HG02943 (cell line): ENCODE measurements around the gene TRAPPC14.
A peak's percentile ranks its signal among the peaks of the same experiment; 100 is the strongest.
"Not testable (repeated sequence)": the region's sequence is repeated elsewhere in the genome, so short reads cannot be mapped to it uniquely, and the experiment has no call there.

Experiments used
- ATAC-seq: cut with Tn5 transposase; IDR thresholded peaks from one replicate; pipeline ENCODE4 v1.9.1; 2021; ENCODE audit warnings: mild to moderate bottlenecking, low read depth, moderate library complexity; ENCODE audit not compliant: unreplicated experiment

Gene TRAPPC14, protein sequence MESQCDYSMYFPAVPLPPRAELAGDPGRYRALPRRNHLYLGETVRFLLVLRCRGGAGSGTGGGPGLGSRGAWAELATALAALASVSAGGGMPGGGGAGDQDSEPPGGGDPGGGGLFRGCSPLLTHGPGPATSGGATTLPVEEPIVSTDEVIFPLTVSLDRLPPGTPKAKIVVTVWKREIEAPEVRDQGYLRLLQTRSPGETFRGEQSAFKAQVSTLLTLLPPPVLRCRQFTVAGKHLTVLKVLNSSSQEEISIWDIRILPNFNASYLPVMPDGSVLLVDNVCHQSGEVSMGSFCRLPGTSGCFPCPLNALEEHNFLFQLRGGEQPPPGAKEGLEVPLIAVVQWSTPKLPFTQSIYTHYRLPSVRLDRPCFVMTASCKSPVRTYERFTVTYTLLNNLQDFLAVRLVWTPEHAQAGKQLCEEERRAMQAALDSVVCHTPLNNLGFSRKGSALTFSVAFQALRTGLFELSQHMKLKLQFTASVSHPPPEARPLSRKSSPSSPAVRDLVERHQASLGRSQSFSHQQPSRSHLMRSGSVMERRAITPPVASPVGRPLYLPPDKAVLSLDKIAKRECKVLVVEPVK

DNA sequence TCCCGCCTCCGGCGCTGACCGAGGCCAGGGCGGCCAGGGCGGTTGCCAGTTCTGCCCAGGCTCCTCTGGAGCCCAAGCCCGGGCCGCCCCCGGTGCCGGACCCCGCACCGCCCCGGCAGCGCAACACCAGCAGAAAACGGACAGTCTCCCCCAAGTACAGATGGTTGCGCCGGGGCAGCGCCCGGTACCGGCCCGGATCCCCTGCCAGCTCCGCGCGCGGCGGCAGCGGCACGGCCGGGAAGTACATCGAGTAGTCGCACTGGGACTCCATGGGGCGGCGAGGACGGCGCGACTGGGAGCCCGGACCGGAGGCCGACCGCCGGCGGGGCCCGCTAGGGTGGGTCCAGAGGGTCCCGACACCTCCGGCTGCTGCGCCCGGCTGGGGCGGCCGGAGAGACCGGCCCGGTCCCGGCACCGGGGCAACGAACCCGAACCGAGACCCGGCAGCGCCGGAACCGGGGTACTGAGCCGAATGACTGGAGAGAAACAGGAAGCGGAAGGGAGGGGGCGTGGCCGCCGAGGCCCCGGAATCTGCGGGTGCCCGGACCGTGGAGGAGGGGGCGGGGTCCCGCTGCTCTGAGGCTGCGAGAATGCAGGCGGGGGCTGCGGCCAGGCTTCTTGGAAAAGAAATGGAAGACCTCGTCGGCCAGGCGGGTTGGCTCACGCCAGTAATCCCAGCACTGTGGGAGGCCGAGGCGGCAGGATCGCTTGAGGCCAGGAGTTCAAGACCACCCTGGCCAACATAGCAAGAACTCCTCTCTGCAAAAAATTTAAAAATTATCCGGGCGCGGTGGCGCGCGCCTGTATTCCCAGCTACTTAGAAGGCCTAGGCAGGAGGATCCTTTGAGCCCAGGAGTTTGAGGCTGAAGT lies at the start of gene TRAPPC14:
TRAPPC14 (minus strand) TSS at position 495 of the 870 bp plus-strand sequence; CDS start at position 271, 224 bp downstream.
- ATAC-seq = peak; percentile 56

DNA sequence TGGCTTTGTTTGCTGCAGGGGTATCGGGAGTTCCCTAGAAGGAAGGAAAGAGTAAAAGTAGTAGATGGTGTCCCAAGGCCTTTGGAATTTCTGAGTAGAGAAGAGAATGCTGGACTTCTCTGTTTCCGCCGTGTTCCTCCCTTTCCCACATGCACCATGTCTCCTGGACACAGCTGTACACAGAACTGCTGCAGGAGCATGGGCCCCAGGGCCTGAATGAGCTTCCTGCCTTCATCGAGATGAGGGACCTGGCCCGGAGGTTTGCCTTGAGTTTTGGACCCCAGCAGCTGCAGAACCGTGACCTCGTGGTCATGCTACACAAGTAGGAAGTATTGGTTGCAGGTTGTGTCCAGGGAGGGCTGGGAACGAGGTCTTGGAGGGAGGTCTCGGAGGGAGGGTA lies 45.9 kb upstream of the TRAPPC14 start:
- ATAC-seq = no peak

- no peak for ATAC-seq
Measured at GRCh38 chr7:100200693-100201092, 42.2 kb upstream of the TRAPPC14 start.

GRCh38 chr7:100198266-100198665 lies 39.7 kb upstream of the TRAPPC14 start:
- no peak for ATAC-seq

DNA sequence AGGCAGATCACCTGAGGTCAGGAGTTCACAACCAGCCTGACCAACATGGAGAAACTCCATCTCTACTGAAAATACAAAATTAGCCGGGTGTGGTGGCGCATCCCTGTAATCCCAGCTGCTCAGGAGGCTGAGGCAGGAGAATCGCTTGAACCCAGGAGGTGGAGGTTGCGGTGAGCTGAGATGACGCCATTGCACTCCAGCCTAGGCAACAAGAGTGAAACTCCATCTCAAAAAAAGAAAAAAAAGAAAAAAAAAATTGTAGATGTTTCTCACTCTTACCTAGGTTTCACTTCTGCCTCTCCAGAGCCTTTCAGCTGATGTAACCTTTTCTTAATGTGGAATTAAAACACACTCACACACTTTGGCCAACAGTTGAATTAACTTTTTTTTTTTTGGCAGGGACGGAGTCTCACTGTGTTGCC lies 37.4 kb upstream of the TRAPPC14 start:
- ATAC-seq = not testable (repeated sequence)

- ATAC-seq = no peak
Measured at GRCh38 chr7:100195222-100195621, 36.7 kb upstream of the TRAPPC14 start.

DNA sequence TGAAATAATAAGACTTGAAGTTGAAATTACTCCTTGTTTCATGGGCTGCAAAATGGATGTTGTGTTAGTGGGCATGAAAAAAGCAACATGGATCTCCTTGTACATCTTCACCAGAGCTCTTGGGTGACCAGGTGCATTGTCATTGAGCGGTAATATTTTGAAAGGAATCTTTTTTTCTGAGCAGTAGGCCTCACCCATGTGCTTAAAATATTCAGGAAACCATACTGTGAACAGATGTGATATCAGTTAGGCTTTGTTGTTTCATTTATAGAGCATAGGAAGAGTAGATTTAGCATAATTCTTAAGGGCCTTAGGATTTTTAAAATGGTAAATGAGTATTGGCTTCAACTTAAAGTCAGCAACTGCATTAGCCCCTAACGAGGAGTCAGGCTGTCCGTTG lies 34.4 kb upstream of the TRAPPC14 start:
- no peak for ATAC-seq

DNA sequence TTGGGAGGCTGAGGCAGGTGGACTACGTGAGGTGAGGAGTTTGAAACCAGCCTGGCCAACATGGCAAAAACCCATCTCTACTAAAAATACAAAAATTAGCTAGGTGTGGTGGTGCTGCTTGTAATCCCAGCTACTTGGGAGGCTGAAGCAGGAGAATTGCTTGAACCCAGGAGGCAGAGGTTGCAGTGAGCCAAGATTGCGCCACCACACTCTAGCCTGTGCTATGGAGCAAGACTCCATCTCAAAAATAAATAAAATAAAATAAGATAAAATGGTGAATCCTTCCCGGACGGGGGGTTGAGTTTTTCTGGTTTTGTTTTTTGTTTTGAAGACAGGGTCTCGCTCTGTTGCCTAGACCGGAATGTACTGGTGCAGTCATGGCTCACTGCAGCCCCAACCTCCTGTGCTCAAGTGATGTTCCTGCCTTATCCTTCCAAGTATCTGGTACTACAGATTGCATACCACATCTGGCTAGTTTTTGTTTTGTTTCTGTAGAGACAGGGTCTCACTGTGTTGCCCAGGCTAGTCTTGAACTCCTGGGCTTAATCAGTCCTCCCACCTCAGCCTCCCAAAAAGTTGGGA lies 33.8 kb upstream of the TRAPPC14 start:
- ATAC-seq = not testable (repeated sequence)

GRCh38 chr7:100191775-100192174 lies 33.3 kb upstream of the TRAPPC14 start:
- no peak for ATAC-seq

DNA sequence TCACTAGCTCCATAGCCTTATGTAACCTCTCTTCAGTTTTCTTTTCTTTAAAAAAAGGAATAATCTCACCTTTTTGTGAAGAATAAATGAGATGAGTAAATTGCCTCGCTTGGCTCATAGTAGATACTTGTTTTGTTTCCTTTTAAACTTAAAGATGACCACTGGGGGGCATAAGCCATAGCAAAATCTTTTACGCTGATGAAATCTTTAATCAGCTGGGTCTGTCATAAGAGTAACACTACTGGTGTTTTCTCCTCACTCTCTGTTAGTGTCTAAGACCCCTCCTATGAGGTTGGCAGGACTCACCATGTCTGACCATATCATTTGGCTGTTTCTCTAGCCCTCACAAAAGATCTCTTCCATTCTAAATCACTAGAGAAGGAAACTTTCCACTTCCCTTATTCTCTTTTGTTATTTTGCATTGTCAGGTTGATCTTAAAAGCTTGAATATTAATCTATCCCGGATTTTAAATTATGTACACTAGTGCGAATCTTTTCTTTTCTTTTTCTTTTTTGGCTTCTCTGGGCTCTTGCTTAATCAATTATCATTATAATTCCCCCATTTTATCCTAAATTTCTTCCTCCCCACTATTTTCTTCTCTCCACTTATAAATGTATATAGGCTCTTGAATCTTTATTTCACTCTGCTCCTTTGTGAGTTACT lies 31.7 kb upstream of the TRAPPC14 start:
- ATAC-seq = no peak

GRCh38 chr7:100189061-100189460 lies 30.5 kb upstream of the TRAPPC14 start:
- no peak for ATAC-seq

DNA sequence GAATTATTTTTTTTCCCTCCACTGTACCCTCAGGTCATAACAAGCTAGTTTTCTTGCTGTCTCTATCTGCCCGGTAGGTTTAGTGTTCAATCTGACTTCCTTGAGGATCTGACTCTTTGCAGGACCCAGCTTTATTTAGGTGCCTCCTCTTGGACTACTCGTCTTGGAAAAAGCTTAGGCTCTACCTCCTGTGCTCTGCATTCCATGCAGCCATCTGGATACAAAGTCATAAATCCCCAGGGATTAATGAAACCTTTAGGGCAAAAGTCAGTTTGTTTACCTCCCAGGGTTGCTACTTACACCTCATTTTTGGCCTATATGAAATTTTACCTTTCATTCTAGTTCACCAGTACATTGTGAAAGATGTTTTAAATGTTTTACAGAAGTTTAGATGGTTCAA lies 27.2 kb upstream of the TRAPPC14 start:
- ATAC-seq = no peak

GRCh38 chr7:100183090-100183489 lies 24.6 kb upstream of the TRAPPC14 start:
- not testable (repeated sequence) for ATAC-seq

- not testable (repeated sequence) for ATAC-seq
Measured at GRCh38 chr7:100182616-100183015, 24.1 kb upstream of the TRAPPC14 start.

- ATAC-seq = not testable (repeated sequence)
Measured at GRCh38 chr7:100180084-100180483, 21.6 kb upstream of the TRAPPC14 start.

- peak; percentile 84 for ATAC-seq
Measured at GRCh38 chr7:100177045-100178001, 18.8 kb upstream of the TRAPPC14 start, which contains the start of the genes GPC2 and STAG3. TSS of gene GPC2 (minus strand) at chr7:100177381. CDS start at chr7:100177199, 182 bp downstream. TSS of gene STAG3 (plus strand) at chr7:100177918. CDS start at chr7:100180557, 2,639 bp downstream.

GRCh38 chr7:100176096-100177044 lies 17.8 kb upstream of the TRAPPC14 start:
- no peak for ATAC-seq
